ENCODE measurements around the gene PRR3. TPM values are rescaled to one million over a fixed set of nuclear protein-coding genes. Genes with fewer than 3 reads are reported as not detected.

The PRR3 gene, protein sequence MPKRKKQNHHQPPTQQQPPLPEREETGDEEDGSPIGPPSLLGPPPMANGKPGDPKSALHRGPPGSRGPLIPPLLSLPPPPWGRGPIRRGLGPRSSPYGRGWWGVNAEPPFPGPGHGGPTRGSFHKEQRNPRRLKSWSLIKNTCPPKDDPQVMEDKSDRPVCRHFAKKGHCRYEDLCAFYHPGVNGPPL
- 10 to 100 TPM in 2 of 4 donors, 1 to 10 TPM in 2; 4.5 to 14.0 (median 8.5) TPM for total RNA-seq

DNA sequence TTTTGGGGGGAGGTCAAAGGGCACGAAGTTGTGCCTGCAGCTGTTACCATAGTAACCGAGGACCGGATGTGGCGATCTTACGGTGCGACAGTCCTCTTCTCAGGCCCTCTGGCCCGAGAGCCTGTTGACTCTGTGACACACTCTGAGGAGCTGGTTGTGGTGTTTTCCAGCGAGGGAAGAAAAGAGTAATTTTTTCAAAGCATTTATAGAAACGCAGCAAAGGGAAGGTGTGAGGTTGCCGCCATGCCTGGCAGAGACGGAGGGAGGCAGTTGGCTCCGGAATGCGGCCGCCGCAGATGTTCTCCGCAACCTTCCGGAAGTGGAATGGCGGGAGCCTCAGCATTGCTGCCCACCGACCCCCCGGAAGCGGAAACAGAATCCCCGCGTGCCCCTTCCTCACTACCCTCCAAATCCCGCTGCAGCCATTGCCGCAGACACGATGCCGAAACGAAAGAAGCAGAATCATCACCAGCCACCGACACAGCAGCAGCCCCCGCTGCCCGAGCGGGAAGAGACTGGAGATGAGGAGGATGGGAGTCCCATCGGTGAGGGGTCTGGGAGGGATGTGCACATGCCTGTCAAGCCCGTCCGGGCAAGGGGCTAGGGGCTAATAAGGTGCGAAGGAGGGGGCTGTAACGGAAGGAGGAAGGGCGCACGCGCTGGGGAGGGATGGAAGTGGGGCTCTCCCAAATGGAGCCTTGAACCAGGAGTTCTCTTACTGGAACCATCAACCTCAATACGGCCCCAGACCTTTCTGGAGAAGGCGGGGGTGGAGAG, at the start of gene PRR3:
Gene PRR3 (plus strand): TSS at position 390 of the 777 bp plus-strand sequence. CDS start 50 bp downstream, at position 440.
- TF ChIP-seq, protein P1, sequence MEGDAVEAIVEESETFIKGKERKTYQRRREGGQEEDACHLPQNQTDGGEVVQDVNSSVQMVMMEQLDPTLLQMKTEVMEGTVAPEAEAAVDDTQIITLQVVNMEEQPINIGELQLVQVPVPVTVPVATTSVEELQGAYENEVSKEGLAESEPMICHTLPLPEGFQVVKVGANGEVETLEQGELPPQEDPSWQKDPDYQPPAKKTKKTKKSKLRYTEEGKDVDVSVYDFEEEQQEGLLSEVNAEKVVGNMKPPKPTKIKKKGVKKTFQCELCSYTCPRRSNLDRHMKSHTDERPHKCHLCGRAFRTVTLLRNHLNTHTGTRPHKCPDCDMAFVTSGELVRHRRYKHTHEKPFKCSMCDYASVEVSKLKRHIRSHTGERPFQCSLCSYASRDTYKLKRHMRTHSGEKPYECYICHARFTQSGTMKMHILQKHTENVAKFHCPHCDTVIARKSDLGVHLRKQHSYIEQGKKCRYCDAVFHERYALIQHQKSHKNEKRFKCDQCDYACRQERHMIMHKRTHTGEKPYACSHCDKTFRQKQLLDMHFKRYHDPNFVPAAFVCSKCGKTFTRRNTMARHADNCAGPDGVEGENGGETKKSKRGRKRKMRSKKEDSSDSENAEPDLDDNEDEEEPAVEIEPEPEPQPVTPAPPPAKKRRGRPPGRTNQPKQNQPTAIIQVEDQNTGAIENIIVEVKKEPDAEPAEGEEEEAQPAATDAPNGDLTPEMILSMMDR (IDR thresholded peaks at IDR 0.05): peak in 1 of 3 donors; percentile 42
- no peak for TF ChIP-seq POLR2A (IDR thresholded peaks at IDR 0.05)
- intact Hi-C loops (cut with DNase I; ENCODE audit: low total_unique reads): no loop called here
- DNase-seq (ENCODE audit: low spot score in 2 of 2): peak; percentile 90 to 96
- peak within 1 kb of the TSS; percentile 69 for H3K4me3 ChIP-seq (ENCODE audit: low read depth, poor library complexity, severe bottlenecking)
- WGBS, 2 donors: 1% methylated on average over 42 of the region's 42 CpGs

DNA sequence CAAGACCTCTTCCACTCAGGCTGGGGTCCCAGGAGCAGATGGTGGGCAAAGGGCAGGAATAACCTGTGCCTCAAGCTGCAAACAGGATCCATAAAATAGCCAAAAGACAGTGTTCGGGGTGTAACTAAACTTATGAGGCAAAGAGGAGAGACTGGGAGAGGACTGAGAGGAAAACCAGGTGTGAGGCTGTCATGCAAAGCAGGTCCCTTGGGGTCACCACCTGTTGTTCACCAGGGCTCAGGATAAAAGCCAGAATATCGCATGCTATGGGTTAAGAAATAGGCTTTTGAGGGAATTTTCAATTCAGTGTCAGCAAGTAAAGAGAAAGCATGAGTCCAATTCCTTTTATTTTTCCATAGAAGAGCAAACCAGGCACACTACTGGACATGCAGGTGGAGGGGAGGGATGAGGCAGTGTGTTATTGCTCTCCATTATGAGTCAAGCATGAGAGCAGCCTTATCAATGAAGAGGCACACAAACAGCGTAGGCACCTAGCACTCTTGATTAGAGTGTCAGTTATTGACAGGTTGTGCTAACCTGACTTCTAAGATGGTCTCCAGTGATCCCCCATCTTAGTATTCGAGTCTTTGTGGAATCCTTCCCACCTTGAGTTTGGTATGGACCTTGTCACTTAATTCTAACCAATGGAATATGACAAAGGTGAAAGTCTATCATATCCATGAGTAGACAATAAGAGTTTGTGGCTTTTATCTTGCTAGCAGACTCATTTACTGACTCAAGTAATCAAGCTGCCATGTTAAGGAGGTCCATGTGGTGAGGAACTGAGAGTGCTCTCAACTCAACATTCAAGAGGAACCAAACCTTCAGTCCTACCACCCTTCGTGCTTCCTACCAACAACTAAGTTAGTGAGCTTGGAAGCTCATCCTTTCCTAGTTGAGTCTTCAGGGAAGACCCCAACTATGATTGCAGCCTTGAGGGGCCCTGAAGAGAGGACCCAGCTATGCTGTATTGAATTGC, 49.0 kb upstream of the PRR3 start:
- WGBS, 2 donors: 85 to 92% methylated on average over 5 of the region's 5 CpGs
- intact Hi-C loops (cut with DNase I; ENCODE audit: low total_unique reads): no loop called here
- DNase-seq (ENCODE audit: low spot score in 2 of 2): no peak
- TF ChIP-seq, protein P1 (IDR thresholded peaks at IDR 0.05): no peak
- TF ChIP-seq POLR2A (IDR thresholded peaks at IDR 0.05): no peak
- no peak overlapping the region for H3K4me3 ChIP-seq (ENCODE audit: low read depth, poor library complexity, severe bottlenecking)

DNA sequence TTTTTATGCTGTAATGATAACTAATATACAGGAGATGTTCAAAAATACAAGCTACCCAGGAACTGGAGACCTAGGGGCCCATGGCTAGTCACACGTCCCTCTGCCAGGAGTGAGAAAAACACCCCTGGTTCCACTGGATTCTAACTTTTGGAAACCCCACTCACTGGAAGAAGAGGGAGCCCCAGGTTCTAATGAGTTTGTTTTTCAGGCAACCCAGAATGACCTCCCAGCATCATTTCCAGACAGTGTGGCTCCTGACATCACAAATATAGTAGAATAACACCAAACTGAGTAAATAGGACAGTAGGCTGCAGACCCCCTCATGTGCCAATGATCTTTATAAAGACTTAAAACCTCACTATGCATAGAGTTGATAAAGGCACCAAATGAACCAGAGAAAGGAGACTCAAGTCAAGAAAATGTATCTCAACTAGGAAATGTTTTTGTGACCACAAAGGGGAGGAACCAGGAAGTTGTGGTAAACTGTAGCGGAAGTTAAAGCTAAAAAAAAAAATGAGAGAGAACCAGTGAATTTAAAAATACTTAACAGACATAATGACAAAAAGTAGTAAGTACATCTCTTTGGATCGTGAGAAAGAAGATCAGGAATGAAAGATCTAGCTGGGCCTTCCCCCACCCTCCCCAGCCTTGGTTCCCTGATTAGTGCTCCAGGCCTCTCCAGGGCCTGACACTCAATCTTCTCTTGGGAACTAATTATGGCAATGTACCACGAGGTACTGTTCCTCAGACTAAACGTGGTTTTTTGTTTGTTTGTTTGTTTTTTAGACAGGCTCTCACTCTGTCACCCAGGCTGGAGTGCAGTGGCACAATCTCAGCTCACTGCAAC, 48.0 kb upstream of the PRR3 start:
- DNase-seq (ENCODE audit: low spot score in 2 of 2): peak in 1 of 2 donors; percentile 49
- WGBS, 2 donors: 38% methylated on average over 5 of the region's 5 CpGs
- TF ChIP-seq, protein P1 (IDR thresholded peaks at IDR 0.05): no peak
- no peak for TF ChIP-seq POLR2A (IDR thresholded peaks at IDR 0.05)
- intact Hi-C loops (cut with DNase I; ENCODE audit: low total_unique reads): no loop called here
- no peak overlapping the region for H3K4me3 ChIP-seq (ENCODE audit: low read depth, poor library complexity, severe bottlenecking)

DNA sequence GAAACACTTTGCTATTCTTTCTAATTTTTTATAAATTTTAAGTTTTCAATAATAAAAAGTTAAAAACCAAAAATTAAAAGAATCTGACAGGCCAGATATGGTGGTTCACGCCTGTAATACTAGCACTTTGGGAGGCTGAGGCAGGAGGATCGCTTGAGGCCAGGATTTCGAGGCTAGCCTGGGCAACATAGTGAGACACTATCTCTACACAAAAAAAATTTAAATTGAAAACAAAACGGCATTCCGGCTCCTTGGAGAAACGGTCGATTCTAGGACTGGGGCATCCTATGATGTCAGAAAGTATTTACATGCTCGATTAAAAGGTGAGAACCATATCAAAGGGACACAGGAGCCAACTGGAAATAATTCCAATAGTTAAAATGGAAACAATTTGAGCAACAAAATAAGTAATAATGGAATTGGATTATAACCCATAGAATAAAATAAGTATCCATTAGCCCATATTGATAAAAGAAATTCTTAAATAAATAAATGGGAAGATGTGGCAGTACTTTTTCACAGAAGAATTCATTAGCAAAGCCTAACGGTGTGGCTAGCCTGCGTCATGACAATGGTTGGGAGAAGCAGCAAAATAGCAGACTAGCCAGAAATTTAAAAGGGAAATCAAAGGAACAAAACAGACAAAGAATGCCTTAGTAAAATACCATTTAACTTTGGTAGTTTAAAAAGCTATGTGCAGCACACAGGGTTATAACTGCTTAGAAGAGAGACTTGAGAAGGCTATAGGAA, 46.5 kb upstream of the PRR3 start:
- no peak overlapping the region for H3K4me3 ChIP-seq (ENCODE audit: low read depth, poor library complexity, severe bottlenecking)
- DNase-seq (ENCODE audit: low spot score in 2 of 2): peak in 1 of 2 donors; percentile 58
- WGBS, 2 donors: 79 to 83% methylated on average over 10 of the region's 10 CpGs
- TF ChIP-seq, protein P1 (IDR thresholded peaks at IDR 0.05): no peak
- TF ChIP-seq POLR2A (IDR thresholded peaks at IDR 0.05): no peak
- intact Hi-C loops (cut with DNase I; ENCODE audit: low total_unique reads): no loop called here
